Esophagus muscularis mucosa (tissue), 4 donors: ENCODE measurements around the gene PCBP4. TPM values are rescaled to one million over a fixed set of nuclear protein-coding genes. Genes with fewer than 3 reads are reported as not detected.

Experiments
- DNase-seq: peaks from one replicate; pipeline ENCODE4 v3.0.0-alpha.2; 2017; ENCODE audit errors: extremely low spot score
- H3K27ac ChIP-seq, 4 donors: fragments of 200-600 bp; sonication (generic); replicated peaks in 1 of 4; 1 replicate in 3 of 4; 2 replicates in 1 of 4; pipeline ENCODE4 v1.5.1; 2016 to 2019; ENCODE audit warnings: mild to moderate bottlenecking in 1 of 4
- H3K27me3 ChIP-seq, 4 donors: fragments of 200-600 bp; sonication (generic); one replicate each; pipeline versions ENCODE4 v1.5.1 to v1.6.0; 2016 to 2019
- H3K36me3 ChIP-seq, 4 donors: fragments of 200-600 bp; sonication (generic); one replicate each; pipeline ENCODE4 v1.5.1; 2016 to 2019
- H3K4me1 ChIP-seq, 4 donors: fragments of 200-600 bp; sonication (generic); one replicate each; pipeline ENCODE4 v1.5.1; 2016 to 2019
- H3K4me3 ChIP-seq, 4 donors: fragments of 200-600 bp; sonication (generic); 1 replicate in 2 of 4; 2 replicates in 2 of 4; pipeline ENCODE4 v1.5.1; 2016 to 2019; ENCODE audit warnings: mild to moderate bottlenecking in 4 of 4, moderate library complexity in 1 of 4
- H3K9me3 ChIP-seq, 4 donors: fragments of 200-600 bp; sonication (generic); 1 replicate in 3 of 4; 2 replicates in 1 of 4; pipeline ENCODE4 v1.5.1; 2016 to 2019
- CTCF ChIP-seq, 3 experiments: fragments of 200-600 bp in 2 of 3; fragments of 450-650 bp in 1 of 3; sonication (generic) in 2 of 3; IDR thresholded peaks; one replicate each; pipeline ENCODE4 v1.5.1; 2017 to 2019; ENCODE audit warnings: antibody characterized with exemption in 3 of 3, mild to moderate bottlenecking in 2 of 3, moderate library complexity in 1 of 3
- EP300 ChIP-seq: sonication (generic); formaldehyde crosslinking; IDR thresholded peaks from one replicate; pipeline ENCODE4 v1.6.1; 2017; ENCODE audit warnings: antibody characterized with exemption
- POLR2A ChIP-seq: fragments of 450-650 bp; IDR thresholded peaks from one replicate; pipeline ENCODE4 v1.6.1; 2017; ENCODE audit warnings: antibody characterized with exemption, moderate library complexity, mild to moderate bottlenecking, low read depth
- POLR2AphosphoS5 ChIP-seq, 2 donors: sonication (generic); formaldehyde crosslinking; IDR thresholded peaks; one replicate each; pipeline ENCODE4 v1.6.1; 2017; ENCODE audit warnings: antibody characterized with exemption in 2 of 2
- WGBS: methylation state at CpG from one replicate; pipeline ENCODE4 v1.1.5; 2018; 5-methylcytosine and 5-hydroxymethylcytosine counted together
- intact Hi-C: fragments of 100-400 bp; cut with DNase I; formaldehyde crosslinking; loops from one replicate; pipeline ENCODE4 v1.15.1; 2023
- total RNA-seq, 4 donors: library from RNA; depleted of rRNA; stranded (reverse); fragments of >200 nt; gene quantifications; one replicate each; pipeline versions ENCODE4 v1.1.0 to v1.2.1, GENCODE V29; 2016

The PCBP4 gene
- total RNA-seq, 4 donors from 2014 or later: 54.4 to 378 (median 139) TPM

GRCh38 chr3:51966016-51966415 lies 1.2 kb downstream of the PCBP4 start:
- H3K27me3 ChIP-seq: no peaks in the 10 kb centered on the region
- intact Hi-C loops: no loop called here
- no peak for DNase-seq
- TF ChIP-seq POLR2A: no peak
- TF ChIP-seq CTCF (IDR thresholded peaks at IDR 0.05): no peak
- no peak for TF ChIP-seq EP300
- no peak for TF ChIP-seq POLR2AphosphoS5 (IDR thresholded peaks at IDR 0.05)
- H3K27ac ChIP-seq: peak overlapping the region; percentile 92 to 97 (median 97)
- 77% methylated on average over 2 of the region's 2 CpGs for WGBS
- no peaks in the 10 kb centered on the region for H3K9me3 ChIP-seq
- H3K4me3 ChIP-seq: peak overlapping the region; percentile 77 to 98 (median 95)
- peaks cover 0 to 11% (median 6%) of the 10 kb centered on the region in 4 donors for H3K36me3 ChIP-seq
- peaks cover 46 to 72% (median 61%) of the 10 kb centered on the region in 4 donors for H3K4me1 ChIP-seq

GRCh38 chr3:51964521-51964920 lies 2.7 kb downstream of the PCBP4 start:
- DNase-seq: no peak
- H3K4me1 ChIP-seq: peaks cover 46 to 71% (median 61%) of the 10 kb centered on the region in 4 donors
- intact Hi-C loops: no loop called here
- peak overlapping the region in 1 of 4 donors; percentile 55 for H3K27ac ChIP-seq
- no peak overlapping the region for H3K4me3 ChIP-seq
- H3K27me3 ChIP-seq: no peaks in the 10 kb centered on the region
- TF ChIP-seq CTCF (IDR thresholded peaks at IDR 0.05) (no peak), POLR2AphosphoS5 (IDR thresholded peaks at IDR 0.05) (no peak), POLR2A (no peak), EP300 (no peak)
- H3K36me3 ChIP-seq: peaks cover 5 to 23% (median 18%) of the 10 kb centered on the region in 4 donors
- H3K9me3 ChIP-seq: no peaks in the 10 kb centered on the region
- WGBS: 70% methylated on average over 4 of the region's 4 CpGs

- Histone ChIP-seq H3K4me1 (peaks cover 46 to 66% (median 61%) of the 10 kb centered on the region in 4 donors), H3K27ac (peak overlapping the region in 3 of 4 donors; percentile 28 to 55 (median 28)), H3K27me3 (no peaks in the 10 kb centered on the region), H3K9me3 (no peaks in the 10 kb centered on the region), H3K36me3 (peaks cover 6 to 28% (median 23%) of the 10 kb centered on the region in 4 donors), H3K4me3 (no peak overlapping the region)
- intact Hi-C loops: no loop called here
- no peak for TF ChIP-seq EP300
- no peak for TF ChIP-seq POLR2AphosphoS5 (IDR thresholded peaks at IDR 0.05)
- TF ChIP-seq CTCF (IDR thresholded peaks at IDR 0.05): no peak
- TF ChIP-seq POLR2A: no peak
- 58% methylated on average over 10 of the region's 12 CpGs for WGBS
- DNase-seq: no peak
Observed at GRCh38 chr3:51963951-51964451, 3.3 kb downstream of the PCBP4 start.

- TF ChIP-seq POLR2AphosphoS5 (IDR thresholded peaks at IDR 0.05): no peak
- no peak for TF ChIP-seq EP300
- no peak for TF ChIP-seq POLR2A
- no peak for TF ChIP-seq CTCF (IDR thresholded peaks at IDR 0.05)
- Histone ChIP-seq H3K4me3 (no peak overlapping the region), H3K9me3 (no peaks in the 10 kb centered on the region), H3K4me1 (peaks cover 38 to 57% (median 53%) of the 10 kb centered on the region in 4 donors), H3K27ac (peak overlapping the region in 3 of 4 donors; percentile 27 to 55 (median 28)), H3K36me3 (peaks cover 6 to 38% (median 33%) of the 10 kb centered on the region in 4 donors), H3K27me3 (no peaks in the 10 kb centered on the region)
- no peak for DNase-seq
- 71% methylated on average over 6 of the region's 6 CpGs for WGBS
- intact Hi-C loops: no loop called here
Observed at GRCh38 chr3:51962854-51963530, 4.3 kb downstream of the PCBP4 start.
